ENCODE data around the gene AFP.

- TF ChIP-seq CTCF (conservative IDR thresholded peaks at IDR 0.05; ENCODE audit: low read length) (no peak), EZH2phosphoT487 (IDR thresholded peaks at IDR 0.05; ENCODE audit: borderline replicate concordance) (no peak)
These were observed 6.0 kb upstream of the AFP start for GRCh38 chr4:73429826-73430587.
